Activated naive CD4-positive, alpha-beta T cell (primary cell): ENCODE measurements around the gene NEURL1B.
"Not testable (repeated sequence)": the region's sequence is repeated elsewhere in the genome, so short reads cannot be mapped to it uniquely, and the experiment has no call there.

Experiments used
- DNase-seq, 4 experiments: peaks; one replicate each; lab custom pipeline; 2025; lab: John Stamatoyannopoulos, UW

NEURL1B gene

GRCh38 chr5:172634106-172634899, 6.8 kb upstream of the NEURL1B start:
- no peak for DNase-seq

GRCh38 chr5:172635038-172635437, 6.0 kb upstream of the NEURL1B start:
- no peak for DNase-seq

GRCh38 chr5:172636279-172637050, 4.6 kb upstream of the NEURL1B start:
- no peak for DNase-seq

GRCh38 chr5:172637110-172637580, 3.9 kb upstream of the NEURL1B start:
- no peak for DNase-seq

GRCh38 chr5:172637740-172638139, 3.3 kb upstream of the NEURL1B start:
- DNase-seq = no peak

- no peak for DNase-seq
These were observed 2.8 kb upstream of the NEURL1B start for GRCh38 chr5:172638209-172638768.

GRCh38 chr5:172640139-172640538, 924 bp upstream of the NEURL1B start:
- DNase-seq = no peak

- no peak for DNase-seq
These were observed 442 bp downstream of the NEURL1B start for GRCh38 chr5:172641359-172642050.

GRCh38 chr5:172642051-172642409, 967 bp downstream of the NEURL1B start:
- no peak for DNase-seq

GRCh38 chr5:172642486-172642885, 1.4 kb downstream of the NEURL1B start:
- DNase-seq = no peak

GRCh38 chr5:172642926-172643871, 2.1 kb downstream of the NEURL1B start:
- DNase-seq = no peak

- DNase-seq = no peak
These were observed 3.2 kb downstream of the NEURL1B start for GRCh38 chr5:172644266-172644665.

- DNase-seq = no peak
These were observed 3.6 kb downstream of the NEURL1B start for GRCh38 chr5:172644711-172645110.

GRCh38 chr5:172645271-172646055, 4.4 kb downstream of the NEURL1B start:
- no peak for DNase-seq

GRCh38 chr5:172646716-172647285, 5.7 kb downstream of the NEURL1B start:
- DNase-seq = no peak

- no peak for DNase-seq
These were observed 6.4 kb downstream of the NEURL1B start for GRCh38 chr5:172647352-172648012.

GRCh38 chr5:172648013-172648381, 6.9 kb downstream of the NEURL1B start:
- no peak for DNase-seq

- no peak for DNase-seq
These were observed 7.7 kb downstream of the NEURL1B start for GRCh38 chr5:172648755-172649154.

GRCh38 chr5:172656496-172656895, 15.4 kb downstream of the NEURL1B start:
- not testable (repeated sequence) for DNase-seq
